HG02610 (cell line): ENCODE measurements around the gene FNIP2.
"Not testable (repeated sequence)": the region's sequence is repeated elsewhere in the genome, so short reads cannot be mapped to it uniquely, and the experiment has no call there.

Source experiments
- ATAC-seq: cut with Tn5 transposase; IDR thresholded peaks from one replicate; pipeline ENCODE4 v1.9.1; 2021; ENCODE audit warnings: mild to moderate bottlenecking, moderate library complexity; ENCODE audit not compliant: unreplicated experiment

The FNIP2 gene

GRCh38 chr4:158865520-158866177, 96.8 kb downstream of the FNIP2 start:
- no peak for ATAC-seq

DNA sequence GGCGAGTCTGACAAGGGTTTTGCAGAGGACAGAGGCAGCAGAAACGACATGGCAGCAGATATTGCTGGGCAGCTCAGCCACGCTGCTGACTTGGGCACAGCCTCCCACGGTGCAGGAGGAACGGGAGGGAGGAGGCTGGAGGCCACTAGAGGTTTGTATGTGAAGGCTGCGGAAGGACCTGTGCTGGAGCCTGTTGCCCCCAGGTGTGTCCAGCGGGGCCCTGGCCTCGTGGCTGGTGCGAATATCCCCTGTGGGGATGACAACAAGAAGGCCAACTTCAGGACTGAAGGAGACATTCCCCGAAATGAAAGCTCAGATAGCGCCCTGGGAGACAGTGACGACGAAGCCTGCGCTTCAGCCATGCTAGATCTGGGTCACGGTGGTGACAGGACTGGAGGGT, 100.2 kb downstream of the FNIP2 start:
- no peak for ATAC-seq

DNA sequence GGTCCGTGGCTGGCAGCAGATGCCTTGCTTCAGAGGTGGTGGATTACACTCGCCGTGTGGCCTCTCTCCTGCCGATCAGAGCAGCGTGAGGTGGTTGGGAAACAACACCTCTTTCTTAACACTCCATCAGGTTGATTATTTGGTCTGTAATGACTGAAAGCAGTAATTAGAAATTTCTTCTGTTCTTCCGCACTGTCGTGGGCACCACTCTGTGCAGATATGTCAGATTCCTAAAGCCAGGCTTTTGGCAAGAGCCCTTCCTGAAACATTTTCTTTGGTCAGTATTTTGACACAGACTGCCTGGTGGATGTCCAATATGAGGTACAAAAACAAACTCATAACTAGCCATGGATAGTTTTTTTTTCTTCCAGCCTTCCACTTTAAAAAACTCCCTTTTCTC, 100.9 kb downstream of the FNIP2 start:
- no peak for ATAC-seq

DNA sequence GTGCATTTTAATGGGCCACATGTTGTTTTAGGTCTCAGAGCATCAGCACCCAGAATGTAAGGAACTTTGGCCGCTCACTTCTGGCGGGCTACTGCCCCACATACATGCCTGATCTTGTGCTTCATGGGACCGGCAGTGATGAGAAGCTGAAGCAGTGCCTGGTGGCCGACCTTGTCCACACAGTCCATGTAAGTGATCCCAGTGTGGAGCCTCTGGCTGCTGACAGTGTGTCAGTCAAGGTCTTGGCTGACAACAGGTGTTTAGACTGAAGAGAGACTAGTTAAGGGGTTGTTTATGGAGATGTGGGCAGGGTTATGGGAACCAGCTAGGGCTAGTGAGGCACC, 101.4 kb downstream of the FNIP2 start:
- ATAC-seq, result no peak

DNA sequence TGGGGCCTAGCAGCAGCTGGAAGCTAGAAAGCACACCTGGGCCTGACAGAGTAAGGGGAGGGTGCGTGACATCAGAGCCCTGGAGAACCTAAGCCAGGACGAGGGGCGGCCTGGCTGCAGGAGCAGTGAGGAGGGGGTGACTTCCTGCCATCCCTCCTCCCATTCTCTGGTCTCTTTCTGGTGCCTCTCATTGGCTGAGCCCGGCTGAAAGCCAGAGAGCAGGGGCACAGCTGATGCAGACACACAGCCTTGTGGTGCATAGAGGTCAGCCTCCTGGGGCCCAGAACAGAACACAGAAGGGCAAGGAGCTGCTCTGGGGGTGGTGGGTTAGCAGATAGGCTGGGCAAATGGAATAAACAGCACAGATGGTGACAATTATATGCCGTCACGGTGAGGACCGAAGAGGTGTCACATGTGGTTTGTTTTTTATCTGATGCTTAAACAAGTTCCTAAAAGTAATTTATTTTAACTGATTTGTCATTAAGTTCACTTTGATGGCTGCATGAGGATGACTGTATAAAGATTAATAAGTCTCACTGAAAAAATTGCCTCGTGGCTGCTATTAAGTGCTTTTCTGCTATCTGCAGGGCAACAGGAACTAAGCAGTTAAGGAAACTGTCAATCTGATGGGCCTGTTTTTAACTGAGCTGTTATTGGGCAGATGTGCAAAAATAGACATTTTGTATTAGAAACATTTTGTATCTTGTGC, 102.0 kb downstream of the FNIP2 start:
- no peak for ATAC-seq

DNA sequence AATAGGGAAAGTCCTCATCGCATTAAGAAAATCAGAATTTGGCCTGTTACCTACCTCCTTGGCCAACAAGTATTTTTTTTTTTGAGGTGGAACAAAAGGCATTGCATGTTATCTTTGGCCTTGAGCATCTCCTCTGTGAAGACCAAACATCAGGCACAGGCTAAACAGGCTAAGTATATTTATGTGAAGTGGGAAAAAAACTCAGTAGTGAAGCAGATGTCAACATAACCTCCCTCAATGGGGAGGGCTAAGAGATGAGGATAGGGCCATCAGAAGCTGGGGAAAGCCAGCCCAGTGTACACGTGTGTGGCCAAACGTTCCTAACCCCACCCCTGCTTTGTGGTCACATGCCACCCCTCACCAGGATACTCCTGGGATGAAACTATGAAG, 102.5 kb downstream of the FNIP2 start:
- no peak for ATAC-seq

DNA sequence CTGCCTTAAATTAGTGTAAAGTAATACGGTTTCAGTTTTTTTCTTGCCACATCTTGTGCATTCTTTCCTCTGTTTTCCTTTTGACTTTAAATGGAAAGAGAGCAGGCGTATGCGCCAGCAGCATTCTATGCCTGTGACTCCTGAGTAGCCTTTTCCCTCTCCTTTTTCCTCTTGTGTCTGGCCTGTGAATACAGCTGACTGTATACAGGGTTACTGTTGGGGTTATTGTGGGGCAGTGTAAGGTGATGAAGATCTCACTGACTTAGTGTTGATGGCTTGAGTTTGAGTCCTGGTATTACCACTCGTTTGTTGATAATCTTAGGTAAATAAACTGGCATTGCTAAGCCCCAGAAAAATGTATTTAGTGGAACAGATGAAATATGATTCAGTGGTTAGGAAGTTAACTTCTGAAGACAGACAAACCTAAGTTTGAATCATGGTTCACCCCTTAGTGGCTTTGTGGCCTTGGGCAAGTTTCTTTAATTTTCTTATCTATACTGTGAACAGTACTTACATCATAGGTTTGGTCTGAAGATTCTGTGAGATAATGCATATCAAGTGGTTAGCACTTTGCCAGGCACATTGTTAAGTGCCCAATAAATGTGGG, 105.1 kb downstream of the FNIP2 start:
- ATAC-seq, result no peak

GRCh38 chr4:158875026-158875425, 106.2 kb downstream of the FNIP2 start:
- no peak for ATAC-seq

DNA sequence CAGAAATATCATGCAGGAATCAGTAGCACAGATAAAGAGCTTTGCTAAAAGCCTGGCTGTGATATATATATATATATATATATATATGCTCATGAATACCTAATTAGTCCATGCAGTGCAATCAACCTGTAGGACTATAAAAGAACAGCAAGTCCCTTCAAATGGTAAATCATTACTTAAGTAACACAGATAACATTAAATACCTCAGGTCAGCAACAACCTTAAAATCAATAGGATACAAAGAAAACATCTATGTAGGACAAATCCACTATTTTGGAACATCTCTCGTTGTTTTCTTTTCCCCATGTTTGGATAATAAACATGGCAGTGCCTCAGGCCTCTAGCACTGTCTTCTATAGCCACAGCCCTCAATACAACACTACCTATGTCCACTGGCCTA, 106.6 kb downstream of the FNIP2 start:
- ATAC-seq, result no peak

DNA sequence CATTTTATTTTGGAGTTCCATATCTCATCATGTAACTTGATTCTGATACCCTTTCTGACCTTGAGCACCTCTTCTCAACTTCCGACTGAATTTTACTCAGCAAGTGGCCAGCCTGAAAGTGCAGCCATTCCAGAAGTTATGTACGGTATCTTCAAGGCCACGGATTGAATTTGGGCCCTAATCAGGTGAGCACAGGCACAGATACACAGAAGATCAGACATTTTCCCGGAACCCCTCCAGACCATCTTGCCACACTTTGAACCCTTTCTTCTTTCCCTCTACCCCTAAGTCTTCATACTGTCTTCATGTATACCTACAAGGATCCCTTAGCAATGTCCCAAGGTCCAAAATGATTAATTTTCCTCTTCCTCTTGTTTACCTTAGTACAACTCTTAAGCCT, 108.2 kb downstream of the FNIP2 start:
- ATAC-seq, result no peak

DNA sequence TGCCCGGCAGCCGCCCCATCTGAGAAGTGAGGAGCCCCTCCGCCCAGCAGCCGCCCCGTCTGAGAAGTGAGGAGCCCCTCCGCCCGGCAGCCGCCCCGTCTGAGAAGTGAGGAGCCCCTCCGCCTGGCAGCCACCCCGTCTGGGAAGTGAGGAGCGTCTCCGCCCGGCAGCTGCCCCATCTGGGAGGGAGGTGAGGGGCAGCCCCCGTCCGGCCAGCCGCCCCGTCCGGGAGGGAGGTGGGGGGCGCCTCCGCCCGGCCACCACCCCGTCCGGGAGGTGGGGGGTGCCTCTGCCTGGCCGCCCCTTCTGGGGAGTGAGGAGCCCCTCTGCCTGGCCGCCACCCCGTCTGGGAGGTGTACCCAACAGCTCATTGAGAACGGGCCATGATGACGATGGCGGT, 113.3 kb downstream of the FNIP2 start:
- ATAC-seq, result not testable (repeated sequence)

DNA sequence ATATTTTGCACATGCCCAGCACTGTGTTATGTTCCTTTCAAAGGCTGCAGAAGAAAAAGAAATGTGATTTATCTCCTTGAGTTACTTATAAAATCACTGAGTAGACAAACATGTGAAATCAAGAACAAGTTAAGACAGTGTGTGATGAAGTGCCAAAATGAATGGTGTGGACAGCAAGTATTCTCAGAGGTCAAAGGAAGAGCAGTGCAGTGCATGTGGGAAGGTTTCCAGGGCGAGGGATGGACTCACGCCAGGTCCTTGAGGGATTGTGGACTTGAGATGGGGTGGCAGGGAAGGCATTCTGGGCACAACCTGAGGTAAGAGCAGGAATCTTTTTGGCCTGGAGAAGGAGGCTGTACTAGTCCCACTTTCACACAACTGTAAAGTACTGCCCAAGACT, 115.5 kb downstream of the FNIP2 start:
- no peak for ATAC-seq

DNA sequence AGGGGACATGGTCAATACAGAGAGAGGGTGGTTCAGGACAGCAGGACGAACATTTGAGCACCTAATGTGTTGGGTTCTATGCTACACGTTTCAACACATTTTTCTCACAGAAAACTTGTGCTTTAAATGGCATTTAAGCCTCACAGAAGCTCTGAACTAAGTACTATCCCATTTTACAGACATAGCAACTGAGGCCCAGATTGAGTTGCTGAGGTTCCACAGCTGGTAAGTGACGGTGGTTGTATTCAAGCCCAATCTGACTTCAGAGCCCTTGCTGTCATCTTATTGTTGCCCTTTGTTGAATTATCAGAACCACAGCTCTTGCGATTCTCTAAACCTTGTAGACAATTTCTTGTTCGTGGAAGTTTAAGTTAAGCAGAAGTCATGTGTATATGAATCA, 116.7 kb downstream of the FNIP2 start:
- no peak for ATAC-seq

DNA sequence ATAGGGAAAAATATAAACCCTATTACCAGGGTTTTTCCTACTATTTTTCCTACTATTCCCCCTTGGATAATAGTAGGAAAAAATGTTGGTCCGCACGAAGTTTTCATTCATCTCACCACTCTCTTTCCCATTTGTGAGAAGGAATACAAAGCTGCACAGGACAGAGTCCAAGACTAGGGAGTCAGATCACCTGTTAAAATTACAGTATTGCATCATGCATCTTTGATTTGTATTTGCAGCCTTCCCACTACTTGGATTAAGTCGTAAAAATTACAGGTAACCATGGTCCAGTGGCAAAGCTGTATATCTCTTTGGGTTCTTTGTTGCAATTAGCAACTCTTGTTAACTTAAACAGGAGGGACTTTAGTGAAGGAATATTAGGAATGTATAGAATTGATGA, 121.5 kb downstream of the FNIP2 start:
- no peak for ATAC-seq

- no peak for ATAC-seq
Measured at GRCh38 chr4:158891256-158891655, 122.4 kb downstream of the FNIP2 start.

- no peak for ATAC-seq
Measured at GRCh38 chr4:158894826-158895225, 126.0 kb downstream of the FNIP2 start.

DNA sequence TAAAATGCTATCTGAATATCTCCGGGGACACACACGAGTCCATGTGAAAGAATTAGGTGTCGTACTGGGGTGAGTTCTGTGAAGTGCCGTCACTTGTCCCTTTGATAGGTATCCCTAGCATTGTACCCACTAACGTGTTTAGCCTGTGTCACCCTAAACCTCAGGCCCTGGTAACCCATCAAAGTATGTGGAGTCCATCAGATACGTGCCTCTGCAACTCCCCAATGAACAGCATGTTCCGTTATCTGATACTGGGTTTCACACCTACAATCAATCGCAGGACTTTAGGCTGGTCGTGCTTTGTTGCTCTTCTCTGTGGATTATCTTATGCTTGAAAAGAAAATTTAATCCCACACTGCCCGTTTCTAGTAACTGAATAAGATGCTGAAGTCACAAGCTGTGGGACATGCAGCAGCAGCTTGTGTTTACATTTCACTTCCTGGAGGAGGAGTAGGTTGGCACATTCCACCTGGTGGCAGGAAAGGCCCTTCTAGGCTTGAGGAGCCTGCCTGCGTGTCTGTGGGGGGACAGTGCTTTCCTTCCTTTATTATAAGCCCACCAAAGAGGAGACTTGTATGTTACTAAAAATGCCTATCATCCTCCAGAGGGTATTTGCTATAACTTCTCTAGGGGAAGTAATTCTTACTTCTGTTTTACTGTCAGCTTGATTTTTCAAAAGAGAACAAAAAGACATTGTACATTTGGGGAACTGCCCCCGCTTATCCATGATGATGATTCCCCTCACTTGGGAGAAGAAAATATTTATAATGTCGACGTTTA, 127.2 kb downstream of the FNIP2 start:
- no peak for ATAC-seq

DNA sequence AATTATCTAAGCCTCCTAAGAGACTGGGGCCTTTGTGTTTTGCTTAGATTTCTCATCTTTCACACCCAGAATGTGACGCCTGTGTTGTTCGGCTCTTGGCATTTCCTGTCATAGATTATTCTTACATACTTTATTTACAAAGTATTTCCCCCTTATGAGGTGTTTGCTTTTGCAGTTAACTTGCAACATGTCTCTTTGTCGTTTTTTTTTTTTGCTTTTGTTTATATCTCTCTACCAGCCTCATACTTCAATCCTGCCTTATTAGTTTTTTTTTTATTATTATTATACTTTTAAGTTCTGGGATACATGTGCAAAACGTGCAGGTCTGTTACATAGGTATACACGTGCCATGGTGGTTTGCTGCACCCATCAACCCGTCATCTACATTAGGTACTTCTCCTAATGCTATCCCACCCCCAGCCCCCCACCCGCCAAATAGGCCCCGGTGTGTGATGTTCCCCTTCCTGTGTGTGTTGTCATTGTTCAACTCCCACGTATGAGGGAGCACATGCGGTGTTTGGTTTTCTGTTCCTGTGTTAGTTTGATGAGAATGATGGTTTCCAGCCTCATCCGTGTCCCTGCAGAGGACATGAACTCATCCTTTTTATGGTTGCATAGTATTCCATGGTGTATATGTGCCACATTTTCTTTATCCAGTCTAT, 127.9 kb downstream of the FNIP2 start:
- ATAC-seq, result not testable (repeated sequence)

DNA sequence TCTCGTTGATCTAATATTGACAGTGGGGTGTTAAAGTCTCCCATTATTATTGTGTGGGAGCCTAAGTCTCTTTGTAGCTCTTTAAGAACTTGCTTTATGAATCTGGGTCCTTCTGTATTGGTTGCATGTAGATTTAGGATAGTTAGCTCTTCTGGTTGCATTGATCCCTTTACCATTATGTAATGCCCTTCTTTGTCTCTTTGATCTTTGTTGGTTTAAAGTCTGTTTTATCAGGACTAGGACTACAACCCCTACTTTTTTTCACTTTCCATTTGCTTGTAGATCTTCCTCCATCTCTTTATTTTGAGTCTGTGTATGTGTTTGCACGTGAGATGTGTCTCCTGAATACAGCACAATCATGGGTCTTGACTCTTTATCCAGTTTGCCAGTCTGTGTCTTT, 131.6 kb downstream of the FNIP2 start:
- not testable (repeated sequence) for ATAC-seq

- ATAC-seq, result not testable (repeated sequence)
Measured at GRCh38 chr4:158902280-158903078, 133.7 kb downstream of the FNIP2 start.
